ENCODE data around the gene SSTR5.

SSTR5 gene

DNA sequence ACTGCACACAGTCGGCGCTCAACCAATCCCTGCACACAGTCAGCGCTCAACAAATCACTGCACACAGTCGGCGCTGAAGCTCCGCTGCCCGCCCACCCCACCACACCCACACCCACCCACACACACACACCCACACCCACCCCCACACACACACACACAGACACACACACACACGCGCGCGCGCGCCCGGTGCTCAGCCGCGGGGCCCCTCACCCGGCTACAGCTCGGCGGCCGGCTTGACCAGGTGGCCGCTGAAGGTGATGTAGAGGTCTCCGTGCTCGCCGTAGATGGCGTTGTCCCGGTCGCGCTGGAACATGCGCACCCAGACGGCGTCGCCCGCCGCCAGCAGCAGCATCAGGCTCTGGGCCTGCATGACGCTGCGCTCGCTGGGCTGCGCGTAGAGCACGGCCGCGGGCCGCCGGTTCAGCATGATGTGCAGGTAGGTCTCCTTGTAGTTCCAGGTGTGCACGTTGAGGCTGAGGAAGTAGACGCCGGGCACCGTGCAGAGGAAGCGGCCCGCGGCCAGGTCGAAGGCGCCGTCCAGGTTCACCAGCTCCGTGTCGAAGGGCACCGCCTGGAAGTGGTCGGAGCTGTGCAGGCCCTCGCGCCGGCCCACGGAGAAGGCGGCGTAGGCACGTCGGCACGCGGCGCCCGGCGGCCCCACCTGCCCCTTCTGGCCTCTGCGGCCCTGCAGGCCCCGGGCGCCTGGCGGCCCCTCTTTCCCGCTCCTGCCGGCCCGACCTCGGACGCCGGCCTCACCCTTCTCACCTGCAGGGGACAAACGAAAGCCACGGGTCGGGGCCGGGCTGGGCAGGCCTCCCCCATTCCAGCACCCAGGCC, 21.0 kb downstream of the SSTR5 start:
- H3K9ac ChIP-seq (ENCODE audit: low read depth, low read length): no peak overlapping the region
- no peaks in the 10 kb centered on the region for H3K27me3 ChIP-seq (ENCODE audit: insufficient read depth, low read length, poor library complexity)
- no peak for ATAC-seq (ENCODE audit: insufficient read depth, low read depth)
- peaks cover 12% of the 10 kb centered on the region; the same call in 1 of the 2 replicates for H4K20me1 ChIP-seq (ENCODE audit: insufficient read depth, low read length)
- peaks cover 2% of the 10 kb centered on the region for H3K9me3 ChIP-seq (ENCODE audit: insufficient read depth, low read length, severe bottlenecking)
- no peak overlapping the region for H3K4me3 ChIP-seq (ENCODE audit: low read depth in 1 of 2, low read length in 2 of 2)
- TF ChIP-seq, protein P1, sequence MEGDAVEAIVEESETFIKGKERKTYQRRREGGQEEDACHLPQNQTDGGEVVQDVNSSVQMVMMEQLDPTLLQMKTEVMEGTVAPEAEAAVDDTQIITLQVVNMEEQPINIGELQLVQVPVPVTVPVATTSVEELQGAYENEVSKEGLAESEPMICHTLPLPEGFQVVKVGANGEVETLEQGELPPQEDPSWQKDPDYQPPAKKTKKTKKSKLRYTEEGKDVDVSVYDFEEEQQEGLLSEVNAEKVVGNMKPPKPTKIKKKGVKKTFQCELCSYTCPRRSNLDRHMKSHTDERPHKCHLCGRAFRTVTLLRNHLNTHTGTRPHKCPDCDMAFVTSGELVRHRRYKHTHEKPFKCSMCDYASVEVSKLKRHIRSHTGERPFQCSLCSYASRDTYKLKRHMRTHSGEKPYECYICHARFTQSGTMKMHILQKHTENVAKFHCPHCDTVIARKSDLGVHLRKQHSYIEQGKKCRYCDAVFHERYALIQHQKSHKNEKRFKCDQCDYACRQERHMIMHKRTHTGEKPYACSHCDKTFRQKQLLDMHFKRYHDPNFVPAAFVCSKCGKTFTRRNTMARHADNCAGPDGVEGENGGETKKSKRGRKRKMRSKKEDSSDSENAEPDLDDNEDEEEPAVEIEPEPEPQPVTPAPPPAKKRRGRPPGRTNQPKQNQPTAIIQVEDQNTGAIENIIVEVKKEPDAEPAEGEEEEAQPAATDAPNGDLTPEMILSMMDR (IDR thresholded peaks at IDR 0.05; ENCODE audit: borderline replicate concordance, extremely low read depth, low read length, poor library complexity, severe bottlenecking): no peak
- TF ChIP-seq EZH2 (IDR thresholded peaks at IDR 0.05; ENCODE audit: borderline replicate concordance, low read depth, low read length, severe bottlenecking): no peak
- H3K79me2 ChIP-seq (ENCODE audit: insufficient read depth, low read length): no peaks in the 10 kb centered on the region
- no peak for DNase-seq
- no peak overlapping the region for H3K27ac ChIP-seq (ENCODE audit: low read length)
- H3K36me3 ChIP-seq (ENCODE audit: insufficient read depth, low read length): no peaks in the 10 kb centered on the region
- H3K4me1 ChIP-seq (ENCODE audit: insufficient read depth, low read length): no peaks in the 10 kb centered on the region
- no peak overlapping the region for H3K4me2 ChIP-seq (ENCODE audit: insufficient read depth, low read length)
- H2AFZ ChIP-seq (ENCODE audit: low read depth, low read length): no peak overlapping the region

DNA sequence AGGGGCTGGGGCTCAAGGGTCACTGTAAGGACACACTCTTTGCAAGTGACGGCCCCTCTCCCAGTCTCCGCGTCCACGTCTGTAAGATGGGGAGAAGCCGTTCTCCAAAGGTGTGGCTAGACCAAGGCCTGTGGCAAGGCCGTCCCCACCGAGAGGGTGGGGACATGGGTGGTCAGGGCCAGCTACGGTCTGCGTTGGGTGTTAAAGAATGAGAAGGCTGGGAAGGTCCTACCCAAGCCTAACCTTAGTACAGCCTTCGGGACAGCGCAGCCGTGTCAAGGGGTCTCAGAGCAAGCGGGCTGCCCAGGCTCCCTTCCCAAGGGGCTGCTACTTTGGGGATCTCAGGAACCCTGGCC, 21.6 kb downstream of the SSTR5 start:
- DNase-seq: no peak
- ATAC-seq (ENCODE audit: insufficient read depth, low read depth): peak; percentile 15; the same call in 1 of the 3 replicates
- TF ChIP-seq EZH2 (IDR thresholded peaks at IDR 0.05; ENCODE audit: borderline replicate concordance, low read depth, low read length, severe bottlenecking): no peak
- TF ChIP-seq, protein P1 (IDR thresholded peaks at IDR 0.05; ENCODE audit: borderline replicate concordance, extremely low read depth, low read length, poor library complexity, severe bottlenecking): no peak

DNA sequence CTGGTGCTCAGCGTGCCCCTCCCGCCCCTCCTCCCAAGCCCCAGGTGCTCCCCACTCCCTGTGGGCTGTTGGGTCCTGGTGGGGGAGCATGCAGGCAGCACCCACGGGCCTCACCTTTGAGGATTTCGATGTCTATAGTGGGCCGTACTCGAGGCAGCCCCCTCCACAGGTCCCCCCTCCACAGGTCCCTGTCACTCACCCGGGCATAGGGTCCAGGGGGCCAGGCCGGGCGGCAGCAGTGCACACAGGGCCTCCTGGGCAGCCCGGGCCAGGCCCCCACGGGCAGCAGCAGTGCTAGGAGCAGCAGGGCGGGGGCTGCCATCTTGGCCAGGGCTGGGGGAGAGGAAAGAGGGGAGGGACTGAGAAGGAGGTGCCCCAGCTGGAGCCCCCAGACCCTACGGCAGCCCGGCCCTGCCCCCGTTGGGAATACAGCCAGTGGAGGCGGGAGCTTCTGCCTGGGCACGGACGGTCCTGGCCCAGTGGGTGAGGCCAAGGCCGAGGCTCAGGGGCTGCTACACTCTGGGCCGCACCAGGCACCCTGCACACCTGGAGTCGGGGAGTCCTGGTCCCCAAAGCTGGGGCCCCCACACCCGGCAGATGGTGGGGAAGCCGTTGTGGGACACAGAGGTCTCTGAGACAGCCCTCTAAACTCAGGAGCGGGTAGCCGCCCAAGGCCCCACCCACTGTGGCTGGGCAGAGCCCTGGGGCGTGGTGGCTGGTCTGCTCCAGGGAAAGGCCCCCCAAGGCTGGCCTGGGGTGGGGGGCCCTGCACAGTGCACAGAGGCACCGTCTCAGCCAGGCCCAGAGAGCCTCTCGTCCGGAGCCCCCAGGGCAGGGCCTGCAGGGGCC, 22.3 kb downstream of the SSTR5 start:
- Histone ChIP-seq H3K4me3 (ENCODE audit: low read depth in 1 of 2, low read length in 2 of 2) (no peak overlapping the region), H3K4me2 (ENCODE audit: insufficient read depth, low read length) (no peak overlapping the region), H3K79me2 (ENCODE audit: insufficient read depth, low read length) (no peaks in the 10 kb centered on the region), H3K9me3 (ENCODE audit: insufficient read depth, low read length, severe bottlenecking) (peaks cover 2% of the 10 kb centered on the region), H3K27ac (ENCODE audit: low read length) (no peak overlapping the region), H3K9ac (ENCODE audit: low read depth, low read length) (no peak overlapping the region), H3K4me1 (ENCODE audit: insufficient read depth, low read length) (no peaks in the 10 kb centered on the region), H4K20me1 (ENCODE audit: insufficient read depth, low read length) (peaks cover 12% of the 10 kb centered on the region; the same call in 1 of the 2 replicates), H3K27me3 (ENCODE audit: insufficient read depth, low read length, poor library complexity) (no peaks in the 10 kb centered on the region), H2AFZ (ENCODE audit: low read depth, low read length) (no peak overlapping the region), H3K36me3 (ENCODE audit: insufficient read depth, low read length) (no peaks in the 10 kb centered on the region)
- peak; percentile 38; the same call in 2 of the 3 replicates for ATAC-seq (ENCODE audit: insufficient read depth, low read depth)
- TF ChIP-seq, protein P1 (IDR thresholded peaks at IDR 0.05; ENCODE audit: borderline replicate concordance, extremely low read depth, low read length, poor library complexity, severe bottlenecking): no peak
- no peak for TF ChIP-seq EZH2 (IDR thresholded peaks at IDR 0.05; ENCODE audit: borderline replicate concordance, low read depth, low read length, severe bottlenecking)
- no peak for DNase-seq

More for the DNA sequence above, 21.6 kb downstream of the SSTR5 start:
- no peak overlapping the region for H3K4me3 ChIP-seq (ENCODE audit: low read depth in 1 of 2, low read length in 2 of 2)
- peaks cover 12% of the 10 kb centered on the region; the same call in 1 of the 2 replicates for H4K20me1 ChIP-seq (ENCODE audit: insufficient read depth, low read length)
- H3K4me1 ChIP-seq (ENCODE audit: insufficient read depth, low read length): no peaks in the 10 kb centered on the region
- H3K79me2 ChIP-seq (ENCODE audit: insufficient read depth, low read length): no peaks in the 10 kb centered on the region
- no peaks in the 10 kb centered on the region for H3K27me3 ChIP-seq (ENCODE audit: insufficient read depth, low read length, poor library complexity)
- no peak overlapping the region for H2AFZ ChIP-seq (ENCODE audit: low read depth, low read length)
- H3K36me3 ChIP-seq (ENCODE audit: insufficient read depth, low read length): no peaks in the 10 kb centered on the region
- H3K9me3 ChIP-seq (ENCODE audit: insufficient read depth, low read length, severe bottlenecking): peaks cover 2% of the 10 kb centered on the region
- H3K4me2 ChIP-seq (ENCODE audit: insufficient read depth, low read length): no peak overlapping the region
- no peak overlapping the region for H3K9ac ChIP-seq (ENCODE audit: low read depth, low read length)
- no peak overlapping the region for H3K27ac ChIP-seq (ENCODE audit: low read length)

Measured in DND-41 (cell line).